ENCODE results near the gene GRIK1.

Gene GRIK1

DNA sequence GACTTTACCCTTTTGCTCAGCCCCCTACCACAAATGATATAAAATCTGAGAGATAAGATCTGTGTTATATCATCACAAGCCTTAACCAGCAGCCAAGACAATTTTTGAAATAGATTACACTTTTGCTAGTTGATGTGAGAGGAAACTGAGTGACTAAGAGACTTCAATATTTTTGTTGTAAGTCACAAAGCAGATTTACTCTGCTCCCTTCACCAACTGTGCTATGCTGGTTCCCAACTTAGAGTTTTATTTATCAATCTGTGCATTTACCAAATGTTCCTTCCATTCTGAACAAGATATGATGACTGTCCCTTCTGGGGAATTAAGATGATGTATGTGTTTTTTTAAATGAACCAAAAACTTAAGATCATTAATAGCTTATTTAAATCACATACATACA is 12.1 kb upstream of the GRIK1 start:
- H3K27me3 ChIP-seq (ENCODE audit: control insufficient read depth, insufficient read depth, low read length) = no peaks in the 10 kb centered on the region
- no peak overlapping the region for H3K9ac ChIP-seq (ENCODE audit: low read length)
- no peaks in the 10 kb centered on the region for H3K4me1 ChIP-seq (ENCODE audit: control insufficient read depth, insufficient read depth, low read length)
- no peaks in the 10 kb centered on the region for H3K9me3 ChIP-seq (ENCODE audit: control insufficient read depth, insufficient read depth, low read depth, low read length)
- no peaks in the 10 kb centered on the region for H3K36me3 ChIP-seq (ENCODE audit: control insufficient read depth, insufficient read depth, low read length)
- H3K4me3 ChIP-seq (ENCODE audit: low read depth, low read length) = no peak overlapping the region
- H3K27ac ChIP-seq (ENCODE audit: low read depth, low read length) = no peak overlapping the region

DNA sequence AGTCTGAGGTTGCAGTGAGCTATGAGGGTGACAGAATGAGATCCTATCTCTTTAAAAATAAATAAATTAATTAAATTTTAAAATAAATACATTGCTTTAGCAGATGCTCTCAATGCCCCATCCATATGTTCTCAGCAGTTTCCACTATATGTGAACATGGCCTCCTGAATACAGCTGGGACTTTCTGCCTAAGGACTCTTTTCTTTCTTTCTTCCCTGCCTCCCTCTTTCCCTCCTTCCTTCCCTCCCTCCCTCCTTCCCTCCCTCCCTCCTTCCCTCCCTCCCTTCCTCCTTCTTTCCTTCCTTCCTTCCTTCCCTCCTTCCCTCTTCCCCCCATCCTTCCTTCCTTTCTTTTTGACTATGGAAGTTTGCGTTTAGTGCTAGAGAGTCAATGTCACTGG is 10.2 kb upstream of the GRIK1 start:
- no peaks in the 10 kb centered on the region for H3K4me1 ChIP-seq (ENCODE audit: control insufficient read depth, insufficient read depth, low read length)
- no peak overlapping the region for H3K4me3 ChIP-seq (ENCODE audit: low read depth, low read length)
- H3K27ac ChIP-seq (ENCODE audit: low read depth, low read length) = no peak overlapping the region
- H3K36me3 ChIP-seq (ENCODE audit: control insufficient read depth, insufficient read depth, low read length) = no peaks in the 10 kb centered on the region
- H3K9me3 ChIP-seq (ENCODE audit: control insufficient read depth, insufficient read depth, low read depth, low read length) = no peaks in the 10 kb centered on the region
- no peaks in the 10 kb centered on the region for H3K27me3 ChIP-seq (ENCODE audit: control insufficient read depth, insufficient read depth, low read length)
- no peak overlapping the region for H3K9ac ChIP-seq (ENCODE audit: low read length)

GRCh38 chr21:29947119-29947518 is 7.3 kb upstream of the GRIK1 start:
- Histone ChIP-seq H3K9ac (ENCODE audit: low read length) (no peak overlapping the region), H3K9me3 (ENCODE audit: control insufficient read depth, insufficient read depth, low read depth, low read length) (no peaks in the 10 kb centered on the region)

GRCh38 chr21:29943885-29944284 is 4.1 kb upstream of the GRIK1 start:
- no peak overlapping the region for H3K9ac ChIP-seq (ENCODE audit: low read length)
- no peaks in the 10 kb centered on the region for H3K9me3 ChIP-seq (ENCODE audit: control insufficient read depth, insufficient read depth, low read depth, low read length)
- H3K4me1 ChIP-seq (ENCODE audit: control insufficient read depth, insufficient read depth, low read length) = no peaks in the 10 kb centered on the region
- H3K27ac ChIP-seq (ENCODE audit: low read depth, low read length) = no peak overlapping the region
- no peaks in the 10 kb centered on the region for H3K36me3 ChIP-seq (ENCODE audit: control insufficient read depth, insufficient read depth, low read length)
- H3K27me3 ChIP-seq (ENCODE audit: control insufficient read depth, insufficient read depth, low read length) = peaks cover 43% of the 10 kb centered on the region
- H3K4me3 ChIP-seq (ENCODE audit: low read depth, low read length) = no peak overlapping the region

More at GRCh38 chr21:29947119-29947518, 7.3 kb upstream of the GRIK1 start:
- Histone ChIP-seq H3K4me3 (ENCODE audit: low read depth, low read length) (no peak overlapping the region), H3K27me3 (ENCODE audit: control insufficient read depth, insufficient read depth, low read length) (peaks cover 10% of the 10 kb centered on the region; the same call in 1 of the 2 replicates), H3K27ac (ENCODE audit: low read depth, low read length) (no peak overlapping the region), H3K36me3 (ENCODE audit: control insufficient read depth, insufficient read depth, low read length) (no peaks in the 10 kb centered on the region), H3K4me1 (ENCODE audit: control insufficient read depth, insufficient read depth, low read length) (no peaks in the 10 kb centered on the region)

DNA sequence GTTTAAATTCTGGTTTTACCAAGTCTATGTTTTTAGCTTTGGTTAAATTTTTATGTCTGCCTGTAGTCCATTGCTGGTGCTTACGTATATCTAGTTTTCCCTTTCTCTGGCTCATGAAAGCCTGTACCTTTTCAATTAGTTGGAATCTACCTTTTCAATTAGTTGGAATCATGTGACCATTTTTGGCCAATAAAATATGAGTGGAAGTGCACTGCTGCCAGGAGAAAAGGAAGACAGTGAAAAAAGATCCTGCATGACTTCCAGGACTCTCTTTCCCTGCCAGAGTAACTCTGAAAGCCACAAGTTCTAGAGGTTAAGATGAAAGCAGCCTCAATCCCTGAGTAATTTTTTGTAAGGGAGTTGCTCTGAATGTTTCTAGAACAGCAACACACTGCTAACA is 2.2 kb upstream of the GRIK1 start:
- H3K36me3 ChIP-seq (ENCODE audit: control insufficient read depth, insufficient read depth, low read length) = no peaks in the 10 kb centered on the region
- H3K27ac ChIP-seq (ENCODE audit: low read depth, low read length) = no peak overlapping the region
- no peak overlapping the region for H3K9ac ChIP-seq (ENCODE audit: low read length)
- H3K4me3 ChIP-seq (ENCODE audit: low read depth, low read length) = no peak overlapping the region
- H3K27me3 ChIP-seq (ENCODE audit: control insufficient read depth, insufficient read depth, low read length) = peaks cover 61% of the 10 kb centered on the region
- H3K9me3 ChIP-seq (ENCODE audit: control insufficient read depth, insufficient read depth, low read depth, low read length) = no peaks in the 10 kb centered on the region
- no peaks in the 10 kb centered on the region for H3K4me1 ChIP-seq (ENCODE audit: control insufficient read depth, insufficient read depth, low read length)

DNA sequence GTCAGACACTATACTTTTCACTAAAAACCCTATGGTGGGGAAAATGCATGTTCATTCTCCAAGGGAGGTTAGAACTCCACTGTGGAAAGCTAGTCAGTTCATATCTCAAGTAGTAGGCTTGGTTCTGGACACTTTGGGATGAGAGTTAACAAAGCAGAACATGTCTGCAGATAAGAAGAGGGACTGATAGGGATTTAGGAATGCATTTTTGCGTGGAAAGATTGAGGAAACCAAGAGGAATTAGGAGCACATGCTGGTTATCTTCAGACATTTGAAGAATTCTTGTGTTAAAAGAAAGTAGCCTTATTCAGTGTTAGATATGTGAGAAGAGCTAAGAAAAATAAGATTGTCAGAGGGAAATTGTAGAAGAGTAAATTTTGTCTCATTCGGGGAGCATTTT is 1.2 kb upstream of the GRIK1 start:
- Histone ChIP-seq H3K9ac (ENCODE audit: low read length) (no peak overlapping the region), H3K27me3 (ENCODE audit: control insufficient read depth, insufficient read depth, low read length) (peaks cover 71% of the 10 kb centered on the region), H3K4me1 (ENCODE audit: control insufficient read depth, insufficient read depth, low read length) (no peaks in the 10 kb centered on the region), H3K9me3 (ENCODE audit: control insufficient read depth, insufficient read depth, low read depth, low read length) (no peaks in the 10 kb centered on the region), H3K36me3 (ENCODE audit: control insufficient read depth, insufficient read depth, low read length) (no peaks in the 10 kb centered on the region), H3K27ac (ENCODE audit: low read depth, low read length) (no peak overlapping the region), H3K4me3 (ENCODE audit: low read depth, low read length) (no peak overlapping the region)

DNA sequence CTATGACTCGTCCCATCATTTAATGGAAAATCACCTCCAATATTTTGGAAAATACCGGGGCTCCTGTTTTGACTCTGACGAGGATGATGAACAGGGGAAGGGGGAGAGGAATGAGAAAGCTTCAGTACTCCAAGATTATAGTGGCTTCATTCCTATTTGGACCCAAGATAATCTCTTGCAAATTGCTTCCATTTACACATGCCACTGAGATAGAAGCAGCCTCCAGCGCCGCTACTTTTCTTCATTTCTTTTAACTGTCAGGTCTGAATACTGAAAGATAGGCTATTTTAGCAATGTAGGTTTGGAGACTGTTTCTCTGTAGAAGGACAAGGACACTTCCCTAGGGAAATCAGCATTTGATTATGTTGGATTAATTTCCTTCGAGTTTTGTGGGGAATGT is 565 bp upstream of the GRIK1 start:
- Histone ChIP-seq H3K27me3 (ENCODE audit: control insufficient read depth, insufficient read depth, low read length) (peaks cover 73% of the 10 kb centered on the region), H3K36me3 (ENCODE audit: control insufficient read depth, insufficient read depth, low read length) (no peaks in the 10 kb centered on the region), H3K4me1 (ENCODE audit: control insufficient read depth, insufficient read depth, low read length) (no peaks in the 10 kb centered on the region), H3K4me3 (ENCODE audit: low read depth, low read length) (peak overlapping the region; percentile 78), H3K9ac (ENCODE audit: low read length) (no peak overlapping the region), H3K27ac (ENCODE audit: low read depth, low read length) (no peak overlapping the region), H3K9me3 (ENCODE audit: control insufficient read depth, insufficient read depth, low read depth, low read length) (no peaks in the 10 kb centered on the region)

GRCh38 chr21:29939104-29939923 is 482 bp downstream of the GRIK1 start:
- Histone ChIP-seq H3K27me3 (ENCODE audit: control insufficient read depth, insufficient read depth, low read length) (peaks cover 73% of the 10 kb centered on the region), H3K9me3 (ENCODE audit: control insufficient read depth, insufficient read depth, low read depth, low read length) (no peaks in the 10 kb centered on the region), H3K4me3 (ENCODE audit: low read depth, low read length) (peak overlapping the region; percentile 78)

DNA sequence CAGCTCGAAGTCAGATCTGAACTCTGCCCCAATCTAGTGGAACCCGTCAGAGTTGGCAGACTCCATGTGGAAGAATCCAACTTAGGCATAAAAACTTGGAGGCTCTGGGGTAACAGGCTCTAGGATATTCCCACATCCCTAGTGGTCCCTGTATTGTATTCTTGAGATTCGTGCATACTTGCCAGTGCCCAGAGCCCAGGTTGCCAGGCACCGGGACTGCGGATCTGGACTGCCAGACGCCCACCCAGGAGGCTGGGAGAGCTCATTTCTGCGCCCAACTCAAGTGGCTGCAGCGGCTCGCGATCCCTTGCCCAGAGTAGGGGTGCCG is 1.1 kb downstream of the GRIK1 start:
- H3K27ac ChIP-seq (ENCODE audit: low read depth, low read length) = no peak overlapping the region
- no peaks in the 10 kb centered on the region for H3K9me3 ChIP-seq (ENCODE audit: control insufficient read depth, insufficient read depth, low read depth, low read length)
- peaks cover 73% of the 10 kb centered on the region for H3K27me3 ChIP-seq (ENCODE audit: control insufficient read depth, insufficient read depth, low read length)
- H3K4me1 ChIP-seq (ENCODE audit: control insufficient read depth, insufficient read depth, low read length) = no peaks in the 10 kb centered on the region
- peak overlapping the region; percentile 78 for H3K4me3 ChIP-seq (ENCODE audit: low read depth, low read length)
- no peak overlapping the region for H3K9ac ChIP-seq (ENCODE audit: low read length)
- no peaks in the 10 kb centered on the region for H3K36me3 ChIP-seq (ENCODE audit: control insufficient read depth, insufficient read depth, low read length)

More at GRCh38 chr21:29939104-29939923, 482 bp downstream of the GRIK1 start:
- no peak overlapping the region for H3K27ac ChIP-seq (ENCODE audit: low read depth, low read length)
- H3K36me3 ChIP-seq (ENCODE audit: control insufficient read depth, insufficient read depth, low read length) = no peaks in the 10 kb centered on the region
- H3K4me1 ChIP-seq (ENCODE audit: control insufficient read depth, insufficient read depth, low read length) = no peaks in the 10 kb centered on the region
- peak overlapping the region; percentile 56 for H3K9ac ChIP-seq (ENCODE audit: low read length)

DNA sequence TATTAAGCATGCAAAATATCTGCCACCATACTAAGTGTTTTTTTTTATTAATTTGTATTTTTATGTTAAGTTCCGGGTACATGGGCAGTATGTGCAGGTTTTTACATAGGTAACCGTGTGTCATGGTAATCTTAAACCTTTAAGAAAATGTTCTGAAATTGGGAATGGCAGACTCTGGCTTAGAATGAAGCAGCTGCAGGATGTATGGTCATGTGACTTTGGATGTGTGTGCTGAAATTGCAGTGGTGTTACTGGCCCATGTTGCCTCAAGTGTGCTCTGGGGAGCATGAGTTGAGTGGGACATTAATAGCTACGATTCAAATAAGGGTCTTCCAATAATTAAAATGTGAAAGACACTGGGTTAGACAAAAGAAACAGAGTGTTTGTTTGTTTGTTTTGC is 6.7 kb downstream of the GRIK1 start:
- no peaks in the 10 kb centered on the region for H3K9me3 ChIP-seq (ENCODE audit: control insufficient read depth, insufficient read depth, low read depth, low read length)
- H3K4me1 ChIP-seq (ENCODE audit: control insufficient read depth, insufficient read depth, low read length) = peaks cover 6% of the 10 kb centered on the region
- peaks cover 22% of the 10 kb centered on the region for H3K27me3 ChIP-seq (ENCODE audit: control insufficient read depth, insufficient read depth, low read length)
- H3K27ac ChIP-seq (ENCODE audit: low read depth, low read length) = no peak overlapping the region
- H3K4me3 ChIP-seq (ENCODE audit: low read depth, low read length) = no peak overlapping the region
- H3K36me3 ChIP-seq (ENCODE audit: control insufficient read depth, insufficient read depth, low read length) = no peaks in the 10 kb centered on the region
- H3K9ac ChIP-seq (ENCODE audit: low read length) = no peak overlapping the region

DNA sequence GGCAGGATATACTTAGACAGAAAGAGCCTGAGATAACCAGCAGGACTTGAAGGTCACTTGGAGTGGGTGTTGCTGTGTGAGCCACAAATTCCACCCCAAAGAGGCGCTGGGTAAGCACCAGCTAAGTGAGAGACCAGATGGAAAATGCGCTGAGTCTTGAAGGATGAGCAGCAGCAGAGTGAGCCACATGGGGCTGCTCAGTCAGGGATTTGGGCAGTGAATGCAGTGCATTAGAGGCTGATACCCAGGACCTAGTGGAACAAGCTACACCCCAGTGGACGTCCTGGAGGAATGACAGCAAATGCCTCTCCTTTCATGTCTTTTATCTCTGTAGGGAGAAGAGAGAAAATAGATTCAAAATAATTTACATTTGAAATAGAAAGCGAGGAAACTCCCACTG is 11.3 kb downstream of the GRIK1 start:
- Histone ChIP-seq H3K4me1 (ENCODE audit: control insufficient read depth, insufficient read depth, low read length) (peaks cover 6% of the 10 kb centered on the region), H3K4me3 (ENCODE audit: low read depth, low read length) (no peak overlapping the region), H3K9me3 (ENCODE audit: control insufficient read depth, insufficient read depth, low read depth, low read length) (no peaks in the 10 kb centered on the region), H3K27me3 (ENCODE audit: control insufficient read depth, insufficient read depth, low read length) (no peaks in the 10 kb centered on the region), H3K36me3 (ENCODE audit: control insufficient read depth, insufficient read depth, low read length) (no peaks in the 10 kb centered on the region), H3K9ac (ENCODE audit: low read length) (no peak overlapping the region), H3K27ac (ENCODE audit: low read depth, low read length) (no peak overlapping the region)
